Stimulated activated CD4-positive, alpha-beta T cell treated with anti-CD3 and anti-CD28 coated beads, Interleukin-2, amount 100 ng/mL, for 48 hours (primary cell): Measurements from ENCODE around the gene FAM171A1.
"Not testable (repeated sequence)": the region's sequence is repeated elsewhere in the genome, so short reads cannot be mapped to it uniquely, and the experiment has no call there.

ENCODE experiments used
- DNase-seq, 2 donors: peaks; one replicate each; pipeline ENCODE4 v3.0.0-alpha.2; 2020

FAM171A1 gene

DNA sequence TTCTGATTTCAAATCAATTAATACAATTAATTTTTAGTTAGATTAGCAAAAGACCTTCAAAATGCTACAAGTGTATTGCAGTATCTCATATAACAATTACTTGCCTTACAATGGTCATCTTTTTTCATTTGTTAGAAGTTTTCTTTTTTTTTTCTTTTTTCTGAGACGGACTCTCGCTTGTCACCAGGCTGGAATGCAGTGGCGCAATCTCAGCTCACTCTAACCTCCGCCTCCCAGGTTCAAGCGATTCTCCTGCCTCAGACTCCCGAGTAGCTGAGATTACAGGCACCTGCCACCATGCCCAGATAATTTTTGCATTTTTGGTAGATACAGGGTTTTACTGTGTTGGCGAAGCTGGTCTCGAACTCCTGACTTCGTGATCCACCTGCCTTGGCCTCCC, 95.0 kb downstream of the FAM171A1 start:
- DNase-seq, result not testable (repeated sequence)

DNA sequence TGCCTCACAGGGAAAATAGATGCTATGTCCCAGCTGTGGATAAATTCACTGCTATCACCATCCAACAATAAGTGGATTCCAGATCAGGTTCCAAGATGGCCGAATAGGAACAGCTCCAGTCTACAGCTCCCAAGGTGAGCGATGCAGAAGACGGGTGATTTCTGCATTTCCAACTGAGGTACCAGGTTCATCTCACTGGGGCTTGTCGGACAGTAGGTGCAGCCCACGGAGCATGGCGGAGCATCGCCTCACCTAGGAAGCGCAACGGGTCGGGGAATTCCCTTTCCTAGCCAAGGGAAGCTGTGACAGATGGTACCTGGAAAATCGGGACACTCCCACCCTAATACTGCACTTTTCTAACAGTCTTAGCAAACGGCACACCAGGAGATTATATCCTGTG, 101.3 kb downstream of the FAM171A1 start:
- DNase-seq, result not testable (repeated sequence)

DNA sequence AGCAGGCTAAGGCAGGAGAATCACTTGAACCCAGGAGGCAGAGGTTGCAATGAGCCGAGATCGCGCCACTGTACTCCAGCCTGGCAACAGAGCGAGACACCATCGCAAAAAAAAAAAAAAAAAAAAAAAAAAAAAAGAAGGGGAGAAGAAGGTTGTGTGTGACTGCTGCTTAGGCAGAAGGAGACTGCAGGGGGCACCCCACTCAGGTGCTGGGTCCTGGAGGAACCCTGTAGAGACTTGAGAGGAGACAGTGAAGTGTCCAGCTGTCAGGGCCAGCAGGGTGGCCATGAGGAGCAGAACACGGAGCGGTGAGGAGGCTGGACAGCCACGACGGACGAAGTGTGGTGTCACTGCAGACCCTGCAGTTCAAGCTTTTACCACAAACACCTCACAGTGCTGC, 103.6 kb downstream of the FAM171A1 start:
- no peak for DNase-seq

DNA sequence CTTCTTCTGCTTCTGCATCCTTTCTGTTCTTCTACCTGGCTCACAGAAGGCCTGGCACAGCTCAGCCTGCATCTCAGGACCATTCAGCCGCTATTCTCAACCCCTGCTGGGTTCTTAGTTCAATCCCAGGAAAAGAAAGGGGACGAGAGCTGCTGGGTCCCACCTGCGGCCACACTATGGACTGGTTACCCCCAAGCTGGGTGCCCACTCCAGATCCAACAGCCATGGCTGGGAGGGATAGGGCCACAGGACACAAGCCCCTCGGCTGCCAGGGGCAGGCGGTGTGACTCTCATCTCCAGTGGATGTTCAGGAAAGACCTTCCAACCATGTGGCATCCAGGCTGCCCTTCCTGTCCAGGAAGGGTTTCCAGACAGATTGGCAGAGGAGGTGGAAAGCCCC, 105.0 kb downstream of the FAM171A1 start:
- no peak for DNase-seq

DNA sequence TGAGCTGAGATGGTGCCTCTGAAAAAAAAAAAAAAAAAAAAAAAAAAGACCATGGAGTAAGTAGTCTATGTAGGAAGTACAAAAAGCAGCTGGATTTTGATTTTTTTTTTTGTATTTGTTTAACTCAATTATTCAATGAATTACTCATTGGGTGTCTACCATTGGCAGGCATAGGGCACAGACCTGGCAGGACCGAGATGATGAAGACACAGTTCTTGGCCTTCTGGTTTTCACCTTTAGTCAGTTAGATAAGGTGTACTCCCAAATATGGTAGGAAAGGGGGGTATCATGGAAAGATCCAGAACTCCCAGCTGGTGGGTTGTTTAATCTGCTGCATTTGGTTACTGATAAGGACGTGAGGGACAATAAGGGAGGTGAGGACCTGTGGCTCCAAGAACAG, 105.5 kb downstream of the FAM171A1 start:
- DNase-seq, result no peak

DNA sequence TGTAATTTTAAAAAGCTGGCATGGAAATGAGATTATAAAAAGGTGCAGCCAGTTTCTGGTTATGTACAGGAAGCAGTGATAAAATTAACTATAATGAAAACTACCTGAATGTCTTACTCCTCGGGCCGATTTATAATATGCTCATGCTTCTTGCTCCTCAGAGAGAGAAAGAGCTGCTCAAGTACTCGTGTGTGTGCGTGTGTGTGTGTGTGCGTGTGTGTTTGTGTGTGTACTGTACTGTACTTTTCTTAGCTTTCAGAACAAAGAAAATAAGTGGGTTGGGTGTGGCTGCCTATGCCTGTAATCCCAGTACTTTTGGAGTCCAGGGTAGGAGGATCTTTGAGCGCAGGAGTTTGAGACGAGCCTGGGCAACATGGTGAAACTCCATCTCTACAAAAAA, 106.0 kb downstream of the FAM171A1 start:
- DNase-seq, result no peak

DNA sequence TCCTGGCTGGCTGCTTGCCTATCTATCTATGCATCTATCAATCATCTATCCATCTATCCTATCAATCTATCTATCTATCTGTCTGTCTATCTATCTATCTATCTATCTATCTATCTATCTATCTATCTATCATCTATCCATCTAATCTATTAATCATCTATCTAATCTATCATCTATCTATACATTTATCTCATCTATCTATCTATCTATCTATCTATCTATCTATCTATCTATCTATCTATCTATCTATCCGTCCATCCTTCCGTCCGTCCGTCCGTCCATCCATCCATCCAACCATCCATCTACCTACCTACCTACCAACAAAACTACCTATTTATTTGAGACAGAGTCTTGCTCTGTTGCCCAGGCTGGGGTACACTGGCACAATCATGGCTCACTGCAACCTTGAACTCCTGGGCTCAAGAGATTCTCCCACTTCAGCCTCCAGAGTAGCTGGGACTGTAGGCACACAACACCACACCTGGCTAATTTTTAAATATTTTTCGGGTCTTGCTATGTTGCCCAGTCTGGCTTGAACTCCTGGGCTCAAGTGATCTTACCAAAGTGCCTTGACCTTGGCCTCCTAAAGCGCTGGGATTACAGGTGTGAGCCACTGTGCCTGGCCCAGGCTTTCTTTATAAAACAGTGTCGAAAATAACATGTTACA, 107.3 kb downstream of the FAM171A1 start:
- no peak for DNase-seq

DNA sequence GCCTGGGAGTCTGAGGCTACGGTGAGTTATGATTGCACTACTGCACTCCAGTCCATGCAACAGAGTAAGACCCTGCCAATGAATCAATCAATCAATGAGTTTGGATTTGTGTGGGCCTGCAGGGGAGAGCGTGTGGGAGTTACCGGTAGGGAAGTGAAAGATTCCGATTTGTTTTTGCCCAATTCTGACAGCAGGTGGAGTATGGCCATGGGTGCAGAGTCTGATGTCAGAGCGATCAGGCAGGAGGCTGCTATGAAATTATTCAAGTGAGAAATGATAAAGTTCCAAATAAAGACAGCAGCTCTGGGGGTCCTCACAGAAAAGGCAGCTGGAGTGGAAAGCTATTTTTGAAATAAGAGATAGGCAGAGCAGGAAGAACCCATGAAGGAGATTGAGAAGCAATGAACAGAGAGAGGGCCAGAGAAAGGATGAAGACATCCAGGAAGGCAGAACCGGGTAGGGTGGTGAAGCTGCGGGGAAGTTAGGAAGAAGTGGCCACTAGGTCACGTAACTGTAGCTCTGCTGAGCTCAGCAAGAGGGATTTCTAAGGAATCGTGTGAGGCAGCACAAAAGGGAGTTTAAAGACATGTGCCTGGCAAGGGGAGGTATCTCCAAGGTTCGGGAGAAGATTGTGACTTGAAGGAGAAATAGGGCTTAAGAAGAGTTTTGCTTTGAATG, 108.9 kb downstream of the FAM171A1 start:
- DNase-seq, result no peak

DNA sequence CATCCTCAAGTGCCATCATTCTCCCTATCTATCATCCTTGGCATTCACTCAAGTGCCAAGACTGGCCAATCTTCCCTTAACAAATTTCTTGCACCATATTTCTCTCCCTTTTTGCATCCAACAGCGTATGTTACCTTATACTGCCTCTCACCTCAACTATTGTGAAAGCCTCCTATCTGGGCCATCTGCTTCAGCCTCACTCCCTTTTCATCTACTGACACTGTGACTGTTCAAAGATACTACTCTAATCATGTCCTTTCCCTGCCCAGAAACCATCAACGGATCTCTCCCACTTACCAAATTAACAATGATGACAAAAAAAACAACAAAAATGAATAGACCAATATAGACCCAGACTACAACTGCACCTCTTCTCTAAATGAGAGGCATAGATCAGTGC, 112.0 kb downstream of the FAM171A1 start:
- DNase-seq, result no peak

DNA sequence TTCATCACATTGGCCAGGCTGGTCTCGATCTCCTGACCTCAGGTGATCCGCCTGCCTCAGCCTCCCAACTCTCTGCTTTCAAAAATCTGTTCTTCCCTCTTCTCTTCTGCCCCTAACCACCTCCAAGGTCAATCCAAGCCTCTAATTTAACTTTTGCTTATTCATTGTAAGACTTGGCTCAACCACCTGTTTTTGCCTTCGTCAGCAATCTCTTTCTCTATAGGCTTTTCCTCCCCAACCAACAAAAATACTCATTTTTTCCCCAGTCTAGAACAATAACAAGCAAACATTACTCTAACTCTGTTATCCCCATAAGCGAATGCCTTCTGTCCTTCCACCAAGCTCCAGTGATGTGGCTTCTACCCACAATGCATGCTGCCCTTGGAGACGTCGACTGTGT, 112.8 kb downstream of the FAM171A1 start:
- no peak for DNase-seq

DNA sequence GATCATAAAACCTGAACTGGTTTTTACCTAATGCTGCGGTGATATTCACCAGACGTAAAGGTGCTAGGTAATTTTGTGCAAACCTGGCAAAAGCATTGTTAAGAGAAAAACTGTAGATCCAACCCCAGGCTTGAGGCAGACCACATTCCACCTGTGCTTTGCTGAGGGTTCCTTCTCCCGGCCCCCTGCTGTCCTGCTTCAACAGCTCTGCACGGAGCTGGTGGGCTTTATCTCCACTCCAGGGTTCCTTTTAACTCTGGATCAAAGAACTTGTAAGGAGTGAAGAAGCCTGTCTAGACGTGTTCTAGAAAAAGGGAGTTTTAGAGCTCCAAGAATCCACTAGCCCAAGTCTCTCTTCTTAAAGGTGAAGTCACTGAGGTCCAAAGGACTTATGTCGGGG, 115.1 kb downstream of the FAM171A1 start:
- DNase-seq, result no peak

DNA sequence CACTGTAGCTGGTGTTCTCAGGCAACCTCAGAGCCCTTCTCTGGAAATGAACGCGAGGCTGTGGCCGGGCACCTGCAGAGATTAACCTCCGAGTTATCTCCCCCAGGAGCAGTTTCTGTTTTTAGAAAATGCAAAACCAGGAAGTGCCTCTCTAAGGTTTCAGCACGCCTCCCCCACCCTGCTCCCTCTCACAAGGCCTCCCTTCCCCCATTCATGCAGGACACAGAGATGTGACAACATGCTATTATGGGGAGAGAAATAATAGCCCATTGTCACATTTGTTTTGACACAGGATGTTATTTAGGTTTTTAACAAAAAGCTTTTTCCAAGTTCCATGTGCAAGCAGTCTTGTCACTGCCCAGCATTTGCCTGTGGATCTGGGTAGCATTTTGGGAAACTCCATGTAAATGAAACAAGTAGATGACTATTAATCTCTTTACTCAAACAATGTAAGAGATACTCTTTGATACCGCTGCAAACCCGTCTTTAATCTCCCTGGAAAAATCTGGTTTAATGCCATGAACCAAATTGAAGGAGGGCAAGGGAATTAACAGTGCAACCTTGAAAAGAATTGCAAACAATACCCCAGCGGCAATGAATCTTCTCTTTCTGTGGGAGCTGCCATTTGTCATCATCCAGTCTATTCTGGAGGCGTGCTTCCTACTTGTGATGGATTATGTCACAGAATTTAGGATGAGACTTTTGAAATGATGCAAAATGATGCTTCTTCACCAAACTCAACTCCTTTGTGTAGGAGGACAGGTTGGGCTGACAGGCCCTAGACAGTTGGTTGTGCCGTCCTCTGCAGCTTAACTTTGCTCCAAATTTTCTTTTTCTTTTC, 116.1 kb downstream of the FAM171A1 start:
- DNase-seq, result peak; percentile 4 to 9

DNA sequence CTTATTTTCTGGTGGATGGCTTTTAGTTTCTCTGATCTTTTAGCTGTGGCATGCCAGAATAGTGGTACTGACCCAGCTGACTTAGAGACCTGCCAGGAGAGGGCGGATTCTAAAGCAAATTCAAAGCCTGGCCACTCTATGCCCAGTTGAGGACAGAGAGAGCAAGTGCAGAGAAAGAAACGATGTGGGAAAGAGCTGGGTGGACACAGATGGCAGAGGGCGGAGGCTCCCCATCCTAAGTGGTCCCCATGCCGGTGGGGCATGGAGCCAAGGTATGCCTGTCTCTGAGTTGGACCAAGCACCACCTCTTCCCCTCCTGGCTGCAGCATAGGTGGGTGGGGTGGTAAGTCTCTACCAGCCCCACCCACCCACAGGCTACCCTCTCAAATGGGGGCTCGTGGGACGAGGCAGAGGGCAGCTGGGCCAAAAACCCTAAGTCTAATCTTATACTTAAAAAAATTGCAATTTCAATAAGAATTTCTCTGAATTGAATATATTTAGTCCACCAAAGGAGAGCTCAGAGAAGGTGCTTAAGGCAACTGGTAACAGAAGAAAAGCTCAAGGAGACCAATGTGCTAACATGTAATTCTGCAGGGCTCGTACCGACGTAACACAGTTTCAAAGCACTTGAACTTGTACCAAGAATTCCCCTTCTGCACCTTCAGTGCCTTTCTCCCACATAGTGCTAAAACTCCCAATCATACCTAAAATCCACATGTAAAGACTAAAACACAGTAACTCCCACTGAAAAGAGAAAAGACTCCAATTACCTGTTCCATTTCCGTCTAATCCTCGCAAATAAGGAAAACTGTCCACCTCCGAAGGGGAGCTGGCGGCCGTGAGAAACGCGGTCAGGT, 116.9 kb downstream of the FAM171A1 start:
- DNase-seq, result no peak

DNA sequence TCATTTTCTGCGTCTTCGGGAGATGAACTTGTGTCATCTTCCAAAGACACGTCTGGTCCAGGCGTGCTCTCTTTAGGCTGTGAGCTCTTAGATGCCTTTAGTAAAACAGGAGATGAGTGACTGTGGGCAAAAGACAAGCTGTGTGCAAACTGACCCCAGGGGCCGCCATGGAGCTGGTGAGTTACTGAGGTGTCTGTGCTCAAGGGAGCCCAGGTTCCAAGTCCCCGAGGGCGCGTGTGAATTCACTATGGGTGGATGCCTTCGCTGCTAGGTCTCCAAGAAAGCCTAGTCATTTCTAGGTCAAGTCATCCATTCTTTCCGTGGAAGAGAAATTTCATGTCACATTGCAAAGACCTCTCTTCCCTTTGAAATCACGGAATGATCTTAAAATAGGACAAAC, 118.7 kb downstream of the FAM171A1 start:
- no peak for DNase-seq

DNA sequence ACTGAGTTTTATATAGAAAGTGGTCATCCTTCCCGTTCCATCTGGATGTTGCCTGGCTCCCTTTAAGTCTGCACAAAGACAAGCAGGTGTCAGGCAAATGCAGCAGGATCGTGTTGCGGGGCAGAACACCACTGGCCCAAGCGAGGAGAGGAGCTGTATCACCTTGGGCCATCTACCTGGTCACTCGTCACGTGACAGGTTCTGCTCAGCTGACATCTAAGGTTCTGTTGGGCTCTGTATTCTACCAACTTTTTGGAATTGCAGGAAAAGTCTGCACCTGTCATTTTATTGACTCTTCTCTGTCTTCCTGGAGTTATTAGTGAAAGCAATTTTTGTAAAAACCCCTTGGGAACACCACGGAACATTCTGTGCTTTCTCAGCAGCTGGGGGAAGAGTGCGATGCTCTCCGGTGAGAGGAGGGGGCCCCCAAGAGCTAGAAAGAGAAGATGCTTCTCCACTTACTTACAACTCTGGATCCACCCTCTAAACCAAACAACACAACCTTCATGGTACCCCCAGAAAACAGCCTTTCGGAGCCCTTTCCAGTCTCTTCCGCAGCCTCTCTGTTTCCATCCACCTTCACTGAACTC, 119.2 kb downstream of the FAM171A1 start:
- no peak for DNase-seq

DNA sequence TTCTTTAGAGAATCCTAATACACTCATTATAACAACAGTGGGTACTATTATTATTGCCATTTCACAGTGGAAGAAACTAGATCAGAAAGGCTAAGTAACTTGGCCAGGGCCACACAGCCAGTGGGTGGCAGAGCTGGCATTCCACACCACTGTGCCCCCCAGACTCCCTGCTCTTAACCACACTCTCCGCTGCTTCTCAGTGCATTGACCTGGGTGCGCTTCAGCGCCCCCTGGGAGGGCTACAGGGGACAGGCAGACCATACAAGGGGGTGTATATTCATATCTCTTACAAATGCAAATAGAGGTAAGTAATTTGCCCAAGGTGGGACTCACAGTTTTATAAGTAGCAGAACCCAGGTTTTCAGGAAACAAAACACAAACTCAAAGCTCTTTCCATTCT, 125.6 kb downstream of the FAM171A1 start:
- no peak for DNase-seq

DNA sequence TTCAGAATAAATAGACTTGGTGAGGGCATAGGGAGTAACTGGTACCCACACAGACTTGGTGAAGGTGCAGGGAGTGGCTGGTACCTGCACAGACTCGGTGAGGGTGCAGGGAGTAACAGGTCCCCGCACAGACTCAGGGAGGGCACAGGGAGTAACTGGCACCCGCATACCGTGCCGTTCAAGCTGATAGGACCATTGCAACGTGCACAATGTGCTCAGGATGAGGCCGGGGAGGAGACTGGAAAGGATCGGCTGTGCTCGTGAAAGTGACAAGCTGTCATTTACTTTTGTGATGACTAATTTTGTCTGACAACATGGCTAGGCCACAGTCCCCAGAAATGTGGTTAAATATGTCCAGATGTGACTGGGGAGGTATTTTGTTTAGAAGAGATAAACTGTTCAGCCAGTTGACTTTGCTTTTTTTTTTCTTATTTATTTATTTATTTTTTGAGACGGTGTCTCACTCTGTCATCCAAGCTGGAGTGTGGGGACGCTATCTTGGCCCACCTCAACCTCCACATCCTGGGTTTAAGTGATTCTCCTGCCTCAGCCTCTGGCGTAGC, 126.4 kb downstream of the FAM171A1 start:
- no peak for DNase-seq

DNA sequence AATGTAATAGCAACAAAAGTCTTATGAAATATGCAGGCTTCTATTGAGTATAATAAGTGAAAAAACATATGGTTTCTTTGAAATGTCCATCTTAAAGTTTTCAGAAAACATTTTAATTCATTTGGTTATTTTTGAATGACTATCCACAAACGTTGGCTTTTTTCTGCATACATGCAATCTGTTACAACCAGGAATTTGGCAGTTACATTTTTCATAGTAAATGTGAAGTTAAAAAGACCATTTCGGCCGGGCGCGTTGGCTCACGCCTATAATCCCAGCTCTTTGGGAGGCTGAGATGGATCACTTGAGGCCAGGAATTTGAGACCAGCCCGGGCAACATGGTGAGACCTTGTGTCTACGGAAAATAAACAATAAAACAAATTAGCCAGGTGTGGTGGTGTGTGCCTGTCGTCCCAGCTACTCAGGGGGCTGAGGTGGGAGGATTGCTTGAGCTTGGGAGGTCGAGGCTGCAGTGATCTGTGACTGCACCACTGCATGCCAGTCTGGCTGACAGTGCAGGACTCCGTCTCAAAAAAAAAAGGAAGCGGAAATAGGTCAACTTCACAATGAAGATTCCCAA, 128.7 kb downstream of the FAM171A1 start:
- DNase-seq, result no peak

DNA sequence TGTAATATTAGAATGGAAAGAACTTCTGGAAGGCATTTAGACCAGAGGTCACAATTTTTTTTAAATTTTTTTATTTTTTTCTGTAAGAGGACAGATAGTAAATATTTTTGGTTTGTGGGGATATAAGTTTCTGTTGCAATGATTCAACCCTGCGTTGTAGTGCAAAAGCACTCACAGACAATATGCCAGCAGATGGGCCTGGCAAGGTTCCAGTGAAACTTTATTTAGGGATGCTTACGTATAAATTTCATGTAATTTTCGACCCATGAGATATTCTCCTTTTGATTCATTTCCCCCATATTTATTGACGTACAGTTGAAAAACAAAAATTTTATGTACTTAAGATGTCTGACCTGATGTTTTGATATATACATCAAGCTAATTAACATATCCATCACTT, 129.8 kb downstream of the FAM171A1 start:
- no peak for DNase-seq

DNA sequence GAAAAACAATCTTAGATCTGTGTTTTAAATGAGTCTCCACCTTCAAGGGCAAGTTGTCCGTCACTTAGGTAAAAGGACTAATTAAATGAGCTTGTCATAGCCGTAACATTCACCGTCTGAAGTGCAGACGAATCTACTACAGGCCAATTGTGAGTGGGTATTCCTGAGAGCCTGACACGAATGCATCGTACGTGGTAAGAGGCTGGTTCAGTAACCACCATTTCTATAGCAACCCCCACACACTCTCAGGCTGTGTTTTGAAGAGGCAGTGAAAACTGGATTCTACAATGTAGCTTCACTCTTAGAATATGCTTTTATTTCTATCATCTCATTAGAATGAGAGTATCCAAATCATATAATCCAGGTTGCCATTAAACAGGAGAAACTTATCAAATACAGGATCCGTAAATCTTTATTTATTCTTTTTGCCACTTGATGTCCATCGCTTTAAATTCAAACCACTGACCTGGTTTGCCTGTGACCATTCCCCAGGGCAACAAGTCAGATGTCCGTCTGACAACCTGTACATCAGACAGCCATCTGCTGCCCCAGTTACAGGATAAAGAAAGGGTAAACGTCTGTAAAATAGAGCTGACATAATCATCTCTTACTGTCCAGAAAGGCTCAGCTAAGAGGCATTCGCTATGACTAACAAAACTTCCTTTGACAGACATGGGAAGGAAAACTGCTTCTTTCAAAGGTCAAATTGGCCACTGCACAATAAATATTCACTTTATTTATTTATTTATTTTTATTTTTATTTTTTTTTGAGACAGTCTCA, 132.3 kb downstream of the FAM171A1 start:
- DNase-seq, result no peak

DNA sequence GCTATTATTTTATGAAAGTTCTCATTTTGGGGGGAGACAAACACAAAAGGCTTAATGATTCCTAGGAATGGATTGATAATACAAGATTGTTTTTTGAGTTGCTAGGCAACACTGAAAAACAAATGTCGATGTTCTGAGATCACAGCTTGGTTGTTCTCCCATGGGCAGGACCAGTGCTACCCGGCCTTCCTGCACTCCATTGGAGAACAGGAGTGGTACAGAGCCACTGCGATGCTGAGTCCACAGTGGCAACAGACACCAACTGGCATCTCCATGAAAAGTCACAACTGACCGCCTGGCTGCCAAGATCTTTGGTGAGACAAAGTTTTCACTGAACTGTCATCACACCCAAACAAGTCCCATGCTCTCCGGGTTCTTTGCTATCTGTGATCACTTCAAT, 133.7 kb downstream of the FAM171A1 start:
- DNase-seq, result no peak
